ENCODE data around the gene CXorf49. TPM values are rescaled to one million over a fixed set of nuclear protein-coding genes. Genes with fewer than 3 reads are reported as not detected.
"Not testable (repeated sequence)": the region's sequence is repeated elsewhere in the genome, so short reads cannot be mapped to it uniquely, and the experiment has no call there.

CXorf49 gene
- polyA plus RNA-seq, 1 donor (not counting 4 experiments of a cell fraction or from before 2014, with no cell fraction given), result not detected

GRCh38 chrX:71669947-71670346 lies 48.1 kb downstream of the CXorf49 start:
- H2AFZ ChIP-seq (ENCODE audit: control insufficient read depth, low read length); DNase-seq (ENCODE audit: low read depth, low spot score); H3K9me1 ChIP-seq (ENCODE audit: control insufficient read depth, extremely low read depth, insufficient read depth, low read length); FAIRE-seq; H3K36me3 ChIP-seq (ENCODE audit: control insufficient read depth in 2 of 2, extremely low read depth in 1 of 2, insufficient read depth in 2 of 2, low read length in 2 of 2); H3K27me3 ChIP-seq (ENCODE audit: control insufficient read depth, extremely low read depth, insufficient read depth, low read length); H3K9ac ChIP-seq (ENCODE audit: control insufficient read depth, extremely low read depth, insufficient read depth, low read length); H3K4me3 ChIP-seq (ENCODE audit: control insufficient read depth in 2 of 3, extremely low read depth in 1 of 3, insufficient read depth in 2 of 3, low read depth in 1 of 3, low read length in 3 of 3); dilution Hi-C loops (cut with MboI; ENCODE audit: extremely low pct_ligation_motif_present, low sequenced_read_pairs); H3K27ac ChIP-seq (ENCODE audit: control insufficient read depth, insufficient read depth, low read length); H3K4me2 ChIP-seq (ENCODE audit: control insufficient read depth, extremely low read depth, insufficient read depth, low read depth, low read length); H4K20me1 ChIP-seq (ENCODE audit: control insufficient read depth, extremely low read depth, insufficient read depth, low read length); H3K9me3 ChIP-seq (ENCODE audit: control insufficient read depth, low read depth, low read length); H3K79me2 ChIP-seq (ENCODE audit: control insufficient read depth, insufficient read depth, low read length): not testable (repeated sequence)
- peaks cover 12% of the 10 kb centered on the region for H3K4me1 ChIP-seq (ENCODE audit: control insufficient read depth, extremely low read depth, insufficient read depth, low read length)
- TF ChIP-seq CTCF (optimal IDR thresholded peaks at IDR 0.05 in 1 of 3, IDR thresholded peaks at IDR 0.05 in 1 of 3, conservative IDR thresholded peaks at IDR 0.05 in 1 of 3; ENCODE audit: extremely low read depth in 1 of 3, insufficient read depth in 2 of 3, low read length in 3 of 3), result peak in 2 of 3 experiments; percentile 18 to 43

- peaks cover 12% of the 10 kb centered on the region for H3K4me1 ChIP-seq (ENCODE audit: control insufficient read depth, extremely low read depth, insufficient read depth, low read length)
- no peak for FAIRE-seq
- dilution Hi-C loops (cut with MboI; ENCODE audit: extremely low pct_ligation_motif_present, low sequenced_read_pairs), result no loop called here
- no peak overlapping the region for H3K27ac ChIP-seq (ENCODE audit: control insufficient read depth, insufficient read depth, low read length)
- no peak overlapping the region for H3K4me3 ChIP-seq (ENCODE audit: control insufficient read depth in 2 of 3, extremely low read depth in 1 of 3, insufficient read depth in 2 of 3, low read depth in 1 of 3, low read length in 3 of 3)
- no peaks in the 10 kb centered on the region for H3K79me2 ChIP-seq (ENCODE audit: control insufficient read depth, insufficient read depth, low read length)
- H3K9me3 ChIP-seq (ENCODE audit: control insufficient read depth, low read depth, low read length), result no peaks in the 10 kb centered on the region
- DNase-seq (ENCODE audit: low read depth, low spot score), result no peak
- no peak overlapping the region for H2AFZ ChIP-seq (ENCODE audit: control insufficient read depth, low read length)
- H4K20me1 ChIP-seq (ENCODE audit: control insufficient read depth, extremely low read depth, insufficient read depth, low read length), result no peaks in the 10 kb centered on the region
- H3K27me3 ChIP-seq (ENCODE audit: control insufficient read depth, extremely low read depth, insufficient read depth, low read length), result no peaks in the 10 kb centered on the region
- TF ChIP-seq CTCF (optimal IDR thresholded peaks at IDR 0.05 in 1 of 3, IDR thresholded peaks at IDR 0.05 in 1 of 3, conservative IDR thresholded peaks at IDR 0.05 in 1 of 3; ENCODE audit: extremely low read depth in 1 of 3, insufficient read depth in 2 of 3, low read length in 3 of 3) (no peak), EZH2 (IDR thresholded peaks at IDR 0.05; ENCODE audit: low read length) (no peak)
- H3K9ac ChIP-seq (ENCODE audit: control insufficient read depth, extremely low read depth, insufficient read depth, low read length), result no peak overlapping the region
- H3K4me2 ChIP-seq (ENCODE audit: control insufficient read depth, extremely low read depth, insufficient read depth, low read depth, low read length), result no peak overlapping the region
- no peaks in the 10 kb centered on the region for H3K36me3 ChIP-seq (ENCODE audit: control insufficient read depth in 2 of 2, extremely low read depth in 1 of 2, insufficient read depth in 2 of 2, low read length in 2 of 2)
- no peaks in the 10 kb centered on the region for H3K9me1 ChIP-seq (ENCODE audit: control insufficient read depth, extremely low read depth, insufficient read depth, low read length)
Measured at GRCh38 chrX:71669492-71669891, 48.6 kb downstream of the CXorf49 start.
